ENCODE data around the gene NARS2.
"Not testable (repeated sequence)": the region's sequence is repeated elsewhere in the genome, so short reads cannot be mapped to it uniquely, and the experiment has no call there.

NARS2 gene

GRCh38 chr11:78493413-78493975 is 81.2 kb downstream of the NARS2 start:
- DNase-seq (ENCODE audit: extremely low read depth in 1 of 2, low read depth in 1 of 2): no peak

GRCh38 chr11:78492973-78493372 is 81.7 kb downstream of the NARS2 start:
- DNase-seq (ENCODE audit: extremely low read depth in 1 of 2, low read depth in 1 of 2): no peak

GRCh38 chr11:78489184-78489583 is 85.5 kb downstream of the NARS2 start:
- DNase-seq (ENCODE audit: extremely low read depth in 1 of 2, low read depth in 1 of 2): no peak

- DNase-seq (ENCODE audit: extremely low read depth in 1 of 2, low read depth in 1 of 2): no peak
These were observed 96.1 kb downstream of the NARS2 start for GRCh38 chr11:78478536-78478935.

- no peak for DNase-seq (ENCODE audit: extremely low read depth in 1 of 2, low read depth in 1 of 2)
These were observed 98.6 kb downstream of the NARS2 start for GRCh38 chr11:78476066-78476465.

- DNase-seq (ENCODE audit: extremely low read depth in 1 of 2, low read depth in 1 of 2): no peak
These were observed 100.2 kb downstream of the NARS2 start for GRCh38 chr11:78474451-78474850.

- DNase-seq (ENCODE audit: extremely low read depth in 1 of 2, low read depth in 1 of 2): no peak
These were observed 101.8 kb downstream of the NARS2 start for GRCh38 chr11:78472905-78473304.

GRCh38 chr11:78472382-78472781 is 102.3 kb downstream of the NARS2 start:
- DNase-seq (ENCODE audit: extremely low read depth in 1 of 2, low read depth in 1 of 2): no peak

- DNase-seq (ENCODE audit: extremely low read depth in 1 of 2, low read depth in 1 of 2): no peak
These were observed 103.7 kb downstream of the NARS2 start for GRCh38 chr11:78470861-78471442.

- no peak for DNase-seq (ENCODE audit: extremely low read depth in 1 of 2, low read depth in 1 of 2)
These were observed 104.8 kb downstream of the NARS2 start for GRCh38 chr11:78469896-78470295.

GRCh38 chr11:78467931-78468330 is 106.7 kb downstream of the NARS2 start:
- DNase-seq (ENCODE audit: extremely low read depth in 1 of 2, low read depth in 1 of 2): no peak

- DNase-seq (ENCODE audit: extremely low read depth in 1 of 2, low read depth in 1 of 2): no peak
These were observed 107.3 kb downstream of the NARS2 start for GRCh38 chr11:78467370-78467769.

- no peak for DNase-seq (ENCODE audit: extremely low read depth in 1 of 2, low read depth in 1 of 2)
These were observed 109.3 kb downstream of the NARS2 start for GRCh38 chr11:78465169-78465942.

GRCh38 chr11:78464787-78465168 is 109.9 kb downstream of the NARS2 start:
- not testable (repeated sequence) for DNase-seq (ENCODE audit: extremely low read depth in 1 of 2, low read depth in 1 of 2)

GRCh38 chr11:78460471-78460870 is 114.2 kb downstream of the NARS2 start:
- DNase-seq (ENCODE audit: extremely low read depth in 1 of 2, low read depth in 1 of 2): no peak

GRCh38 chr11:78459738-78460137 is 114.9 kb downstream of the NARS2 start:
- DNase-seq (ENCODE audit: extremely low read depth in 1 of 2, low read depth in 1 of 2): no peak

GRCh38 chr11:78457448-78457847 is 117.2 kb downstream of the NARS2 start:
- no peak for DNase-seq (ENCODE audit: extremely low read depth in 1 of 2, low read depth in 1 of 2)

- DNase-seq (ENCODE audit: extremely low read depth in 1 of 2, low read depth in 1 of 2): no peak
These were observed 121.3 kb downstream of the NARS2 start for GRCh38 chr11:78453140-78453935.

GRCh38 chr11:78451371-78452150 is 123.1 kb downstream of the NARS2 start:
- DNase-seq (ENCODE audit: extremely low read depth in 1 of 2, low read depth in 1 of 2): no peak

GRCh38 chr11:78450866-78451265 is 123.8 kb downstream of the NARS2 start:
- DNase-seq (ENCODE audit: extremely low read depth in 1 of 2, low read depth in 1 of 2): no peak

GRCh38 chr11:78449866-78450265 is 124.8 kb downstream of the NARS2 start:
- no peak for DNase-seq (ENCODE audit: extremely low read depth in 1 of 2, low read depth in 1 of 2)
